T-helper 17 cell (primary cell): ENCODE measurements around the gene ITPR1. TPM values are rescaled to one million over a fixed set of nuclear protein-coding genes. Genes with fewer than 3 reads are reported as not detected.

Experiments
- ATAC-seq: fragments of 150-1000 bp; cut with Tn5 transposase; 2 replicates; pipeline ENCODE4 v1.10.0; 2021; ENCODE audit warnings: mild to moderate bottlenecking, moderate library complexity
- DNase-seq, 3 donors: peaks; one replicate each; pipeline versions ENCODE4 v3.0.0 to v3.0.0-alpha.2; 2020 to 2021
- H3K9me3 ChIP-seq: one replicate; pipeline ENCODE4 v1.7.0; 2013; ENCODE audit warnings: low read length, mild to moderate bottlenecking; ENCODE audit not compliant: control insufficient read depth, poor library complexity, severe bottlenecking
- H3K27ac Mint-ChIP-seq: one replicate; pipeline ENCODE4 v1.8.0; 2022; ENCODE audit warnings: mild to moderate bottlenecking, moderate library complexity, mixed read lengths
- H3K27me3 Mint-ChIP-seq: one replicate; pipeline ENCODE4 v1.8.0; 2022; ENCODE audit warnings: mixed read lengths
- H3K36me3 Mint-ChIP-seq: one replicate; pipeline ENCODE4 v1.8.0; 2022; ENCODE audit warnings: low read depth, mixed read lengths
- H3K4me1 Mint-ChIP-seq: one replicate; pipeline ENCODE4 v1.8.0; 2022; ENCODE audit warnings: mild to moderate bottlenecking, mixed read lengths
- H3K4me3 Mint-ChIP-seq: one replicate; pipeline ENCODE4 v1.8.0; 2022; ENCODE audit warnings: mild to moderate bottlenecking, moderate library complexity, mixed read lengths
- total RNA-seq, 4 donors: library from RNA in 2 of 4; stranded (reverse) in 2 of 4; gene quantifications; one replicate each; pipeline ENCODE4 v1.2.3 and lab custom pipeline; 2022 to 2026

ITPR1 gene
- total RNA-seq, 2 donors from 2014 or later = 92.0 to 102 TPM

DNA sequence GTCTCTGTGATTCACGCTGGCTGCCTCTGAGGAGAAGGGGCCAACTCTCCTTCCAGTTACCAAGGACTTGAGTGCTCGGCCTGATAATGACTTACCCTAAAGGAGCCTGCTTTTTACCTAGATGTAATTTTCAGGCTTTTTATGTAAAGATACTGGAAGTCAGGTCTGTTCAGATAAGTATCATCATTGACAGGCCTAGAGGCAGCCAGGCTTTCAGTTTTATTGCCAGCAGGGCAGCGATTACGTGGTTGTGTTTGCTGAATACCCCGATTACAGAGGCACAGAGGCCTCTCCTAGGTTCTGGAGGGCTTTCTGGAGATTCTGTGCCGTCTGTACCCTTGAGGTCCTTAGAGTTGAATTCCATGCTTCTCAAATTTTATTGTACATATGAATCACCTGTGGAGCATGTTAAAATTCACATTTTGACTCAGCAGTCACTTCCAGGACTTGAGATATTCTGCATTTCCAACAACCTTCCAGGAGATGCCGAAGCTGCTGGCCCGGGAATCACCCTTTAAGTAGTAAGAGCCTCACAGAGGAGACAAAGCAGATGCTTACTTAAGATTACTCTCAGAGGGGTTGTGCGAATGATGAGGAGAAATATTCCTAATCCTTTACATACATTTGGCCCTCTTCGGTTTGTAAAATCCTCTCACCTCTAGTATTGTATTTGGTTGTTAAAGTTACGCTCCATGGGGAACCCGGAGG is 326.0 kb downstream of the ITPR1 start:
- Mint-ChIP-seq H3K36me3 (peaks cover 18% of the 10 kb centered on the region), H3K4me1 (peaks cover 40% of the 10 kb centered on the region), H3K27me3 (no peaks in the 10 kb centered on the region), H3K27ac (peak overlapping the region; percentile 97), H3K4me3 (no peak overlapping the region)
- no peaks in the 10 kb centered on the region for H3K9me3 ChIP-seq
- no peak for ATAC-seq
- no peak for DNase-seq

GRCh38 chr3:4819746-4820145 is 326.6 kb downstream of the ITPR1 start:
- no peaks in the 10 kb centered on the region for H3K9me3 ChIP-seq
- DNase-seq (no peak), ATAC-seq (no peak)
- Mint-ChIP-seq H3K27ac (peak overlapping the region; percentile 97), H3K4me1 (peaks cover 45% of the 10 kb centered on the region), H3K4me3 (no peak overlapping the region), H3K36me3 (peaks cover 16% of the 10 kb centered on the region), H3K27me3 (no peaks in the 10 kb centered on the region)

DNA sequence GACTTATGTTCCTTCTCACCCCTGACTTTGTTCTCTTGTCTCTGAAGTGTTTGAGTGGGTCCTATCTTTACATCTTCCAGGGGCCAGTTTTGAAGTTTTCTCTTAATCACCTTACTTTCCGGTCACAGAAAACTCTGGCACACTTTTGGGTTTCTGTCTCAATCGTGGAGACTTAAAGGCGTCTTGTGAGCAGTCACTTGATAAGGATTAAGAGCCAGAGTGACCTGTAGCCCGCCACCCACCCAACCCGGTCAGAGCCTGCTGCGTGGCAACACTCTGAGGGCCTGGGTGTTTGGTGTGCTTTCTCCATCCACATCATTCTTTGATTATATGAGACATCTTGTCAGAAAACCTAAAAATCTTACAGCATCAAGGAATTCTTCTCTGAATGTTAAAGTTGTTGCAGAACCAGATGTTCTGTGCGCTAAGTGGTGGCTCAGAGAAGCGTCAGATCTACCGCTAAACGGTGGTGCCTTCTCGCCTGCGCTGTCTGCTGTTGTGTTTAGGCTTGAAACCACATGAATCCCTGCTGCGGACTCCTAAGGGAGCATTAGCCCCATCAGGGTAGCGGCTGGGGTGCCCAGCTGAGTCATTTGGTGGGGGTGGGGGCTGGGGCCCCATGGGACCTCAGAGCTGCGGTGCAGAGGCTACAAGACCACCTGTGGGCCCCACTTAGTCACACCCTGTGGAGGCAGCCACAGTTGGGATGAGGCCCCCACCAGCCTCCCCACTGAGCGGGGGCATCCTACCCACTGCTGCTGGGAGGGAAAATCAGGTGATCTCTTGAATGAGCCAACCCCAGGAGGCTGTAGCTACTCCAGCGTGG is 327.4 kb downstream of the ITPR1 start:
- H3K27me3 Mint-ChIP-seq = no peaks in the 10 kb centered on the region
- DNase-seq (no peak), ATAC-seq (no peak)
- H3K9me3 ChIP-seq = no peaks in the 10 kb centered on the region
- peak overlapping the region; percentile 21 for H3K4me3 Mint-ChIP-seq
- peak overlapping the region; percentile 97 for H3K27ac Mint-ChIP-seq
- peaks cover 50% of the 10 kb centered on the region for H3K4me1 Mint-ChIP-seq
- H3K36me3 Mint-ChIP-seq = peaks cover 11% of the 10 kb centered on the region

DNA sequence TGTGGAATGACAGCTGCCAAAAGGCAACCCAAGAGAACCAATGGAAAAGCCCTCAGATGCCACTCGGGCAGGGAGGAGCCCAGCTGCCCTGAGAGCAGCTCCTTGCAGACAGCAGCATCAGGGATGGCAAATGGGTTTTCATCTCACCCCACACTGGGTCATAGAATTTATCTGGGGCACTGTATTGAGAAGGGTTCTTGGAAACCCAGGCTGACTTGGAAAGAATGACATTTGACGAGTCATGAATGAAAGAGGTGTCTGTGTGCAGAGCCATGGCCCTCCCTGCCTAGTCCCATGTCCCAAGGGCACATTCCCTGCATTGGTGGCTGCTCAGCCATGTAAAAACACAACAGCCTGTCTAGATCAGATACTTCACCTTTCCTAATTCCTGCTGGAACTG is 328.2 kb downstream of the ITPR1 start:
- DNase-seq (no peak), ATAC-seq (no peak)
- Mint-ChIP-seq H3K27me3 (no peaks in the 10 kb centered on the region), H3K36me3 (peaks cover 13% of the 10 kb centered on the region), H3K27ac (peak overlapping the region; percentile 97), H3K4me1 (peaks cover 58% of the 10 kb centered on the region), H3K4me3 (peak overlapping the region; percentile 70)
- no peaks in the 10 kb centered on the region for H3K9me3 ChIP-seq

DNA sequence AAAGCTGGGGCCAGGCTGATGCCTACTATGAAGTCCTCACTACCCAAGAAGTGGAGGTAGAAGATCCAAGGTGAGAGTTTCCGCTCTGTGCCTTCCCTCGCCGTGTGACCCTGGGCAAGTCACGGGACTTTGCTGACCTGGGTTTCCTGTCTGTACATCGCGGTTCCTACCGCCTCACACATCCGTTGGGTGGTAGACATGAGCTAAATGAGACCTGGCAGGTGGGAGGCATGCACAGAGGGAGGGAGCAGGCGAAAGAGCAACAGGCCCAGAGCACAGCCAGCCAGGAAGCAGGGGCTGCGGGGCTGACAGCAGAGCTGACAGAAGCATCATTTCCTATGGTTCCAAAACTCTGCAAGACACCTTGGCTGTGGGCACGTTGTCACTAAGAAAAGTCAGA is 328.8 kb downstream of the ITPR1 start:
- no peaks in the 10 kb centered on the region for H3K9me3 ChIP-seq
- peak; percentile 91 for ATAC-seq
- Mint-ChIP-seq H3K27me3 (no peaks in the 10 kb centered on the region), H3K4me3 (peak overlapping the region; percentile 70), H3K36me3 (peaks cover 15% of the 10 kb centered on the region), H3K27ac (peak overlapping the region; percentile 97), H3K4me1 (peaks cover 63% of the 10 kb centered on the region)
- peak; percentile 58 to 76 (median 61) for DNase-seq

DNA sequence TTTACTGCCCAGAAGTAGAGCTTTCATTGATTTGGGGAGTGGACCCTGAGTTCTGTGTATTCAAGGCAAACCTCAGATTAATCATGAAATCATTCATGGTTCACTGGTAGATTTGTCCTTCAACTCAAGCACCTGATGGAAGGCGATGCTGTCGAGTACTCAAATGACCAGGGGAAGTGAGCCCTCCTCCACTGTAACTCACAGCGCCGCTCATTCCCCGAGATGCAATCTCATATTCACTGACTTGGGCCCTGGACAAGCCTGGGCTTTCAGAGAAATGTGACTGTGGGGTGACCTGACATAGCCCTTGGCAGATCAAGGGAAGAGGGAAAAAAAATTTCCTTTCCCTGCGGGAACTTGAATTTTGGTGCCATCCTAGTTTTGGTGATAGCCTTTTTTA is 329.4 kb downstream of the ITPR1 start:
- H3K4me3 Mint-ChIP-seq = peak overlapping the region; percentile 70
- ATAC-seq = no peak
- H3K27me3 Mint-ChIP-seq = no peaks in the 10 kb centered on the region
- H3K27ac Mint-ChIP-seq = peak overlapping the region; percentile 97
- H3K9me3 ChIP-seq = no peaks in the 10 kb centered on the region
- DNase-seq = no peak
- peaks cover 16% of the 10 kb centered on the region for H3K36me3 Mint-ChIP-seq
- H3K4me1 Mint-ChIP-seq = peaks cover 69% of the 10 kb centered on the region

- DNase-seq = no peak
- Mint-ChIP-seq H3K27ac (peak overlapping the region; percentile 97), H3K4me3 (no peak overlapping the region), H3K36me3 (peaks cover 12% of the 10 kb centered on the region), H3K27me3 (no peaks in the 10 kb centered on the region), H3K4me1 (peaks cover 77% of the 10 kb centered on the region)
- no peaks in the 10 kb centered on the region for H3K9me3 ChIP-seq
- ATAC-seq = no peak
These were observed 330.2 kb downstream of the ITPR1 start for GRCh38 chr3:4823385-4823784.

GRCh38 chr3:4823986-4824925 is 331.1 kb downstream of the ITPR1 start:
- Mint-ChIP-seq H3K27ac (peak overlapping the region; percentile 97), H3K4me1 (peaks cover 85% of the 10 kb centered on the region), H3K36me3 (peaks cover 12% of the 10 kb centered on the region), H3K4me3 (peak overlapping the region; percentile 93), H3K27me3 (no peaks in the 10 kb centered on the region)
- ATAC-seq = no peak
- no peaks in the 10 kb centered on the region for H3K9me3 ChIP-seq
- DNase-seq = no peak

DNA sequence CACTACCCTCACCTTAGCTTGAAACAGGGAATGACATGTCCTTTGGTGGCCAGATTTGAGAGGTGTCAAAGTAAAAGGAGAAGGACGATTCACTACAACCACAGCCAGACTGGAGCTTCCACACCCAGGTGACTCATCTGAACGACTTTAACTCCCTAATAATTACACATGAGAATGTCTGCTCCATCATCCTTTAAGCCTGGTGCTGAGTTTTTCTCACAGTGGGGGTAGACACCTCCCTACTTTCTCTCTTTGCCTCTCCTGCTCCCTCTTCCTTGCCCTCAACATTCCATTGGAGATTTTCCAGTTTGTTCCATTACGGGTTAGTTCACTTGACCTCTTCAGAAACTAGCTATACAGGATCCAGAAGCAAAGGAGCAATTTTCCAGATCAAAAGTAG is 331.8 kb downstream of the ITPR1 start:
- Mint-ChIP-seq H3K36me3 (peaks cover 9% of the 10 kb centered on the region), H3K4me3 (peak overlapping the region; percentile 93), H3K4me1 (peaks cover 85% of the 10 kb centered on the region), H3K27me3 (no peaks in the 10 kb centered on the region), H3K27ac (peak overlapping the region; percentile 97)
- DNase-seq = no peak
- no peak for ATAC-seq
- H3K9me3 ChIP-seq = no peaks in the 10 kb centered on the region

DNA sequence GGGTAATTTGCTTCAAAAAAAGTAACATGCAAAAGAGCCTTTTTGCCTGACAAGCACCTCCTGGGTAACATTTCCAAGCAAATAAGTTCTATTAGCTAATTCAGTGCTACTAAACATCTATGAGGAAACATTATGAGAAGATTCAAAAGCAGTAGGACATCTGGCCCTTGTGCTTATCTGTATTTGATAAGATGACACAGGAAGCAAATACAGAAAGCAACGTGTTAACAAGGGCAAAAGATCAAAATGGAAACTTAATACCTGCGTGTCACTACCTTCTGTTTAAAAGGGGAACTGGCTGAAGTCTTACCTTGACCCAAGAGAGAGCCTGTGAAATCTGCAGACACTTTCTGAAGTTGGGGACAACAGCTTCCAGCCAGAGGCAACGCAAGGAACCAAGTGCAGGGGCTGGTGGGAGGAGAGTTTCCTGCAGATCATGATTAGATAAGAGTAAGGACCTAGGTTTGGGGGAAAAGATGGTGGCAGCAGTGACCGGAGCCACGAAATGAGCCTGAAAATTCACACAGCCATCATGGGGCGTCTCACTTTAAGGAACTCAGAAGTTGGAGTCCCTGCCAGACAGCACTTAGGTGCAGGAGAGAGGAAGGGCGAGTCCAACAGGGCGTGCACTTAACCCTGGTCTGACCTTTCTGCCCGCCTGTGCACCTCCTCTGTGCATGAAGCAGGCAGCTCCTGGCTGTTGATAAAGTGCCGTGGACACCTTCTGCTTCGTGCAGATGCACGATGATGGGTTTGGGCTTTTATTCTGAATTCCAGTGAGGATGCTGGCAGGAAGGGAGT is 332.5 kb downstream of the ITPR1 start:
- peak; percentile 21 for ATAC-seq
- Mint-ChIP-seq H3K36me3 (peaks cover 9% of the 10 kb centered on the region), H3K4me1 (peaks cover 85% of the 10 kb centered on the region), H3K4me3 (peak overlapping the region; percentile 93), H3K27ac (peak overlapping the region; percentile 97), H3K27me3 (no peaks in the 10 kb centered on the region)
- H3K9me3 ChIP-seq = no peaks in the 10 kb centered on the region
- DNase-seq = no peak

DNA sequence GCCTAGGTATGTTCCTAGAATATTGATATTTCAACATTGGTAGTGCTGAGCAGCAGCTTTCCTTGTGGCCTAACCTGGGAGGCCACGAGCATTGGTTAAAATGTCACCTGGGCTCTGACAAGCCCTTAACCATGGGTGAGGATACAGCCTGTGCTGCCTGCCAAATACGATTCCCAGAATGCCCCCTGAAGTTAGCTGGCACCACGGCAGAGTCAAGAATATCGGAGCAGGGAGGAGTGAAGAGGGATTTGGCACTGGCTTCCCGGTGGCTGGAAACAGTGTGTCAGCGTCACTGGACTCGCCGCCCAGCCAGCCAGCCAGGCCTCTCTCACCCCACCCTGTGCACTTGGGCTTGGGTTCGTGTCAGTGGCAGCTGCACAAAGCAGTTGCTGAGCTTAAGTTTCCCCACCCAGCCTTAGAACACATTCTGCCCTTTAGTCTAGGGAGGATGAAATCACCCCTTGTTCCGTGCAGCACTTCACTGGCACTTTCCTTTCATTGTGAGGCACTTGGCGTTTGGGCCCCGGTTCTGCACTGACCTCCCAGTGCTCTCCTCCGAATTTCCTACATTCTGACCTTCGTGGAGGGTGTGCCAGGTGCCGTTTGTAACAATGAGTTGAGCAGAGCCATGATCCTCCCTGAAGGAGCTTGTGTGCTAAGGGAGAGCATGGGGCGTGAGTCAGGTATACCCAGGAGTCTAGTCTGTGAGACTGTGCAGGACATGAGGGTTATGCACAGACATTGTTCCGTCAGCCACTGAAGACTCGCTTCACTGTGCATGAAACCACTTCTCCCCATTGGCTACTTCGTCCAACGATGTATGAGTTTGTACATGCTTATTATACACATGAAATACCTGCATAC is 333.3 kb downstream of the ITPR1 start:
- ATAC-seq (no peak), DNase-seq (no peak)
- peaks cover 86% of the 10 kb centered on the region for H3K4me1 Mint-ChIP-seq
- peak overlapping the region; percentile 93 for H3K4me3 Mint-ChIP-seq
- peak overlapping the region; percentile 97 for H3K27ac Mint-ChIP-seq
- H3K36me3 Mint-ChIP-seq = peaks cover 11% of the 10 kb centered on the region
- H3K9me3 ChIP-seq = no peaks in the 10 kb centered on the region
- H3K27me3 Mint-ChIP-seq = no peaks in the 10 kb centered on the region
